ENCODE results near the gene MAT1A. TPM values are rescaled to one million over a fixed set of nuclear protein-coding genes. Genes with fewer than 3 reads are reported as not detected.
"Not testable (repeated sequence)": the region's sequence is repeated elsewhere in the genome, so short reads cannot be mapped to it uniquely, and the experiment has no call there.

Gene MAT1A
- total RNA-seq, 2 donors from 2014 or later, result not detected

DNA sequence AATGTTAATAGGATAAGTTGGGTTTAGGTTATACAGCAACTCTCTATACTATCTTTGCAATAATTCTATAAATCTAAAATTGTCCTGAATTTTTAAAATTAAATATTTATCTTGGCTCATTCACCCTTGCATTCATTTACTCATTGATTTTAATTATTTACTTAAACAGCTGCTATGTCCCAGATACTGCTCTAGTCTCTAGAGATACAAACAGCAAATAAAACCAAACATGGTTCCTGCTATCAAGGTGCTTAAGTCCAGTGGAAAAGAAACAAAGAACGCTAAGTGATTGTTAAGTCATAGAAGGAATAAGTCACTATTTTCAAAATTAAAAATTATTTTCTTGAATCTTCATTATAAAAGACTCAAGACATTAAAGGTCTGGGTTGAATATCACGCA lies 29.9 kb upstream of the MAT1A start:
- Histone ChIP-seq H3K27me3 (replicated peaks; ENCODE audit: insufficient read depth) (no peaks in the 10 kb centered on the region), H3K27ac (no peak overlapping the region), H3K9me3 (no peaks in the 10 kb centered on the region), H3K4me3 (no peak overlapping the region), H3K36me3 (no peaks in the 10 kb centered on the region), H3K4me1 (ENCODE audit: control insufficient read depth in 1 of 2, low read depth in 2 of 2) (no peaks in the 10 kb centered on the region)
- no peak for ATAC-seq (ENCODE audit: insufficient number of reproducible peaks, low FRiP score, low read depth)
- no peak for TF ChIP-seq CTCF (IDR thresholded peaks at IDR 0.05)
- no peak for DNase-seq (ENCODE audit: low spot score)

DNA sequence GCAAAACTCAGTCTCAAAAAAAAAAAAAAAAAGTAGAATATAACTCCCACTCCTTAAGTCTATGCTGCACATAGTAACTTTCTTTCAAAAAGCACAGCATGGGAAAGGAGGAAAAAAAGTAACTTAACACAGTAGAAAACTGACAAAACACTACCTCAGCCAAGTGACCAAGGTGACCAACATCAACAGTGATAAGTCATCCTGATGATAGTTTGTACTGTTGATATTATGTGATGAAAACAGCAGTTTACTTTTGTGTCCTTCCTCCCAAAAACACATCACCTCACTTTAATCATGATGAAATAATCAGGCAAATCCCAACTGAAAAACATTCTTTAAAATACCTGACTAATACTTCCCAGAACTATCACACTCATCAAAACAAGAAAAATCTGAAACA lies 29.3 kb upstream of the MAT1A start:
- Histone ChIP-seq H3K27me3 (replicated peaks; ENCODE audit: insufficient read depth) (no peaks in the 10 kb centered on the region), H3K9me3 (no peaks in the 10 kb centered on the region), H3K27ac (no peak overlapping the region), H3K36me3 (no peaks in the 10 kb centered on the region), H3K4me3 (no peak overlapping the region), H3K4me1 (ENCODE audit: control insufficient read depth in 1 of 2, low read depth in 2 of 2) (no peaks in the 10 kb centered on the region)
- ATAC-seq (ENCODE audit: insufficient number of reproducible peaks, low FRiP score, low read depth), result no peak
- no peak for DNase-seq (ENCODE audit: low spot score)
- no peak for TF ChIP-seq CTCF (IDR thresholded peaks at IDR 0.05)

DNA sequence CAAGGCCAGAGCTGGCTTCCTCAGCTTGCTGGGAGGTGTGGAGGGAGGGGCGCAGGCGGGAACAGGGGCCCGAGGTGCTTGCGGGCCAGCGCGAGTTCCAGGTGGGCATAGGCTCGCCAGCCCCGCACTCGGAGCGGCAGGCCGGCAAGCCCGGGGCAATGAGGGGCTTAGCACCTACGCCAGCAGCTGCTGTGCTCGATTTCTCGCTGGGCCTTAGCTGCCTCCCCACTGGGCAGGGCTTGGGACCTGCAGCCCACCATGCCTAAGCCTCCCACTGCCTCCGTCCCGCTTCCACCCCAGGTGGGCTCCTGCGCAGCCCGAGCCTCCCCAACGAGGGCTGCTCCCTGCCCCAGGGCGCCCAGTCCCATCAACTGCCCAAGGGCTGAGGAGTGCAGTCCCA lies 25.9 kb upstream of the MAT1A start:
- no peak for ATAC-seq (ENCODE audit: insufficient number of reproducible peaks, low FRiP score, low read depth)
- no peak for TF ChIP-seq CTCF (IDR thresholded peaks at IDR 0.05)
- H3K27ac ChIP-seq, result no peak overlapping the region

GRCh38 chr10:80313523-80313922 lies 24.1 kb upstream of the MAT1A start:
- no peak overlapping the region for H3K4me3 ChIP-seq
- H3K36me3 ChIP-seq, result no peaks in the 10 kb centered on the region
- no peaks in the 10 kb centered on the region for H3K9me3 ChIP-seq
- no peak overlapping the region for H3K27ac ChIP-seq
- no peaks in the 10 kb centered on the region for H3K27me3 ChIP-seq (replicated peaks; ENCODE audit: insufficient read depth)
- TF ChIP-seq CTCF (IDR thresholded peaks at IDR 0.05), result no peak
- ATAC-seq (ENCODE audit: insufficient number of reproducible peaks, low FRiP score, low read depth) (no peak), DNase-seq (ENCODE audit: low spot score) (no peak)
- H3K4me1 ChIP-seq (ENCODE audit: control insufficient read depth in 1 of 2, low read depth in 2 of 2), result no peaks in the 10 kb centered on the region

More for the DNA sequence above, 25.9 kb upstream of the MAT1A start:
- Histone ChIP-seq H3K4me1 (ENCODE audit: control insufficient read depth in 1 of 2, low read depth in 2 of 2) (no peaks in the 10 kb centered on the region), H3K9me3 (no peaks in the 10 kb centered on the region), H3K36me3 (no peaks in the 10 kb centered on the region), H3K4me3 (no peak overlapping the region), H3K27me3 (replicated peaks; ENCODE audit: insufficient read depth) (no peaks in the 10 kb centered on the region)
- DNase-seq (ENCODE audit: low spot score), result no peak

DNA sequence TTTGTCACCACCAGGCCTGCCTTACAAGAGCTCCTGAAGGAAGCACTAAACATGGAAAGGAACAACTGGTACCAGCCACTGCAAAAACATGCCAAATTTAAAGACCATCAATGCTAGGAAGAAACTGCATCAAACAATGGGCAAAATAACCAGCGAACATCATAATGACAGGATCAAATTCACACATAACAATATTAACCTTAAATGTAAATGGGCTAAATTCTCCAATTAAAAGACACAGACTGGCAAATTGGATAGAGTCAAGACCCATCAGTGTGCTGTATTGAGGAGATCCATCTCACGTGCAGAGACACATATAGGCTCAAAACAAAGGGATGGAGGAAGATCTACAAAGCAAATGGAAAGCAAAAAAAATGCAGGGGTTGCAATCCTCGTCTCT lies 16.5 kb upstream of the MAT1A start:
- not testable (repeated sequence) for ATAC-seq (ENCODE audit: insufficient number of reproducible peaks, low FRiP score, low read depth); H3K9me3 ChIP-seq; H3K27me3 ChIP-seq (replicated peaks; ENCODE audit: insufficient read depth); H3K36me3 ChIP-seq; H3K4me1 ChIP-seq (ENCODE audit: control insufficient read depth in 1 of 2, low read depth in 2 of 2); H3K4me3 ChIP-seq; H3K27ac ChIP-seq; DNase-seq (ENCODE audit: low spot score)

- Histone ChIP-seq H3K27me3 (replicated peaks; ENCODE audit: insufficient read depth) (no peaks in the 10 kb centered on the region), H3K9me3 (peaks cover 8% of the 10 kb centered on the region), H3K36me3 (no peaks in the 10 kb centered on the region), H3K4me1 (ENCODE audit: control insufficient read depth in 1 of 2, low read depth in 2 of 2) (no peaks in the 10 kb centered on the region), H3K27ac (no peak overlapping the region), H3K4me3 (no peak overlapping the region)
- no peak for ATAC-seq (ENCODE audit: insufficient number of reproducible peaks, low FRiP score, low read depth)
- no peak for TF ChIP-seq CTCF (IDR thresholded peaks at IDR 0.05)
- DNase-seq (ENCODE audit: low spot score), result no peak
Measured at GRCh38 chr10:80296942-80297341, 7.5 kb upstream of the MAT1A start.
